ENCODE measurements around the gene UBR4.

The UBR4 gene

DNA sequence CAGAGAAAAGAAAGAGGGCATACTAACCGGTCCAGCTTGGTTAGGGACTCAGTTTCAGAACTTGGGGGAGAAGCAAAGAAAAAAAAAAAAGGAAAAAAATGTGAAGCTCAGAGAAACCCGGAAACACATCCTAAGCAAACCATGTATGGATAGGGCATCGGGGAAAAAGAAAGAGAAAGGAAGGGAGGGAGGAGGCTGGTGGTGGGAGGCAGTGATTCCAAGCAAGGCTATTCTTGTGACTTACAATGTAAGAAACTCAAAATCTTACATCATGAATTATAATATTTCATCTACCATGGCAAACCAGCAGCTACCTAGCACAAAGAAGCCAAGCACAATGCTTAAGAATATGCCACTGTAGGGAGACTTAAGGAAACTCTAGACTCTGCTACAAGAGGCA, 60.3 kb downstream of the UBR4 start:
- no peak for DNase-seq (ENCODE audit: low read depth in 1 of 2, low spot score in 1 of 2)

DNA sequence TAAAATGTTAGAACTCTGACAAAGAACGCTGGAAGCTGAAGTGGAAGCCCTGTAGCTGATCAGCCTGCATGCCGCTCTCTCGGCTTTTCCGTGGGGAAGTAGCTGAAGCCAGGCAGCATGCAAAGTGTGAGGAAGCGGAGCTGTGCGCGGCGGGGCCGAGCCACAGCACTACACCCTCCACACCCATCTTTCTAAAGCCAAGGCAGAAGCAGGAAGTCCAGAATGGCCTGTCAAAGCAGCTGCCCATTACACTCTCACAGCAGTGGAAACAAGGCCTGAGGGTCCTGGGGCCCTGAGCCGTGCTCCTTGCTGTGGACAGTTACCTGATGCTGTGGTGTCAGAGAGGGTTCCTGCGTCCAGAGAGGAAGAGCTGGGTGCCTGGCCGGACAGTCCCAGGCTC, 69.6 kb downstream of the UBR4 start:
- no peak for DNase-seq (ENCODE audit: low read depth in 1 of 2, low spot score in 1 of 2)

DNA sequence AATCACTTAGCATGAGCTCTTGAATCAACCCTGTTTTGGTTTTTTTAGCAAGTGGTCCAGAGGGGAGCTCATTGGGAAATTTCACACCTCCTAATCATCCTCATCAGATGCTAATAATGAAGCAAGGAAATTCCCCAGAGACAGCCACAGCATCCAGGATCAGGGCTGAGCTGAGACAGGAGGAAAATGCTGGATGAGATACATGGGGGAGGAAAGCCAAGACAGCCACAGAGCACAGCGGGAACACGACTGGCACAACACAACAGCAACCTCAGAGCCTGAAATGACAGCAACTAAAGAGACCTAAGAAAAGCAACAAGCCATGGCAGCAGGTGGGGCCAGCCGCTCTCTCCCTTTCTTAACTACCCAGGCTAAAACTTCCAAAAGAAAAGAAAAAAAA, 70.4 kb downstream of the UBR4 start:
- DNase-seq (ENCODE audit: low read depth in 1 of 2, low spot score in 1 of 2): no peak

GRCh38 chr1:19138958-19139581, 71.0 kb downstream of the UBR4 start:
- no peak for DNase-seq (ENCODE audit: low read depth in 1 of 2, low spot score in 1 of 2)

DNA sequence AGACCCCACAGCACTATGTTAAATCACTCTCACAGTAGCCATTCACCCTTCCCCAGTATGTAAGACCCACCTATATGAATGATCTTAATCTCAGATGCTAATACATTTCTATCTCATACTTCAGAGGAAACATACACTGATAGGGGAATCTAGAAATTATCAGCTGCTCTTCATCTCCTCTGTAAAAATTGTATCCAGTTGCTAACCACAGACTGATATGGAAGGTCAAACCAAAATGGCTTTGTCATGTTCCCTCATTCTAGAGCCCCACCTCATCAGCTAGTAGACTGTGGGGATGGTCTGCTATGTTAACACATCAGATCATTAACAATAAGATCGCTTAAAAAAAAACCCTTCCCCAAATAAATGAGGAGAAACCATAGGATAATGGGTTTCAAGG, 71.7 kb downstream of the UBR4 start:
- no peak for DNase-seq (ENCODE audit: low read depth in 1 of 2, low spot score in 1 of 2)

DNA sequence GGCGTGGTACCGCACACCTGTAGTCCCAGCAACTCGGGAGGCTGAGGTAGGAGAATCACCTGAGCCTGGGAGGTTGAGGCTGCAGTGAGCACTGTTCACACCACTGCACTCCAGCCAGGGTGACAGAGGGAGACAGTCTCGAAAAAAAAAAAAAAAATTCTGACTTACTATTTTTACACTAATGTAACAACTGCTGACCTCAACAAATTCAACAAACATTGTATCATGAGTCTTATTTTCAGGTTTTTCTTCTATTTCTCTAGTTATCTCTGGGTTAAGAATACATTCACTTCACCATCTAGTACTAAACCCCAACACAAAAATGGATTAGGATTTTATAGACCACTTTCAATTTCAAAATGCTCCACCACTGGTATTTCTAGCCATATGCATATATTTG, 72.9 kb downstream of the UBR4 start:
- no peak for DNase-seq (ENCODE audit: low read depth in 1 of 2, low spot score in 1 of 2)

DNA sequence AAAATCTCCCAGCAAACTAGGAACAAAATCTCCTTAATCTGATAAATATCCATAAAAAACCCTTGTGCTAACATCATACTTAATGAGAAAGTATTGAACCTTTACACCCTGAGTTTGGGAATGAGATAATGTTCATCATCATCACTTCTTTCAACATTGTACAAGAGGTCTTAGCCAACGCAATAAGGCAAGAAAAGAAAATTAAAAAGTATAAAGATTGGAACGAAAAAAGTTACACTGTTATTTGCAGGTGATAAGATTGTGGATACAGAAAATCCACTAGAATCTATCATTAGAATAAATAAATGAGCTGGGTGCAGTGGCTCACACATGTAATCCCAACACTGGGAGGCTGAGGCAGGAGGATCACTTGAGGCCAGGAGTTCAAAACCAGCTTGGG, 76.7 kb downstream of the UBR4 start:
- DNase-seq (ENCODE audit: low read depth in 1 of 2, low spot score in 1 of 2): no peak

- DNase-seq (ENCODE audit: low read depth in 1 of 2, low spot score in 1 of 2): no peak
These were observed 79.6 kb downstream of the UBR4 start for GRCh38 chr1:19130468-19130867.

DNA sequence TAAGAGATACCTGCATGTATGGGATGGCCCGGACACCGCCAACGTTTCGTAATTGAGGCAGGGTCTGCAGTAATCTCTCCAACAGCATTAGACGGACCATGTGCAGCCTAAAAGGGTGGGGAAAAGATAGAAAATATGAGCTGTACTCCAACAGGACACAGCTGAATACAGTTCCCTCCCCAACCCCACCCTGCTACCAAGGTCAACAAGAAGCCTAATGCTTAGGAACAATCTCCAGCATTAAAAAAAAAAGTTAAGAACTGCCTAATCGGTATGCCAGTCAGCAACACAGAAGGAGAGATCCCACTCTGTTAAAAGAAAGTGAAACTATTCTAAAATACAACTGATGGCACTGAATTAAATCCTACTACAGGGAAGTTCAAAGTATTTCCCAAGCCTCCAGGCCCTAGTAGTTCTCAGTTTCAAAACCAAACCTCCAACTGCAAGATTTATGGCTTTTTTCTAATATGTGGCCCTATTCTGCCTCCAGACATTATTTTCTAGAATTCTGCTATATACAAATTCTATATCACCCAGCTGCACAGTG, 81.0 kb downstream of the UBR4 start:
- no peak for DNase-seq (ENCODE audit: low read depth in 1 of 2, low spot score in 1 of 2)

- no peak for DNase-seq (ENCODE audit: low read depth in 1 of 2, low spot score in 1 of 2)
These were observed 85.8 kb downstream of the UBR4 start for GRCh38 chr1:19124273-19124672.

DNA sequence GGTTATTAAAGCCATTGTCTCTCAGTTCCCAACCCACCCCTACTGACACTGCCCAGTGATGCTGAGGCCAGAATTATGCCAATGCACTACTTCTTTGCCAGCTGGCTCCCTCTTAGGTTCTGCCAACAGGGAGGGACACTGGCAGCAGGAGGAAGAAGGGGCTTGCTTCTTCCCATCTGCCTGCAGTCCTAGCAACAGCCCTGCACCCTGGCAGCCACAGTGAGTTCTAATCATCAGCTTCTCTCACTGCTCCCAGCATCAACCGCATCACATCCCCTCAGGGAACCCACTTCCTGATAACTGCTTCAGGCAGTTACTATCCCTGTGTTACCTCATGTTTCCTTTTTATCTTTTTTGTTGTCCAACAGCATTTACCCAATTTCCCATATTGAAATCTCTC, 86.2 kb downstream of the UBR4 start:
- DNase-seq (ENCODE audit: low read depth in 1 of 2, low spot score in 1 of 2): no peak

- DNase-seq (ENCODE audit: low read depth in 1 of 2, low spot score in 1 of 2): no peak
These were observed 87.4 kb downstream of the UBR4 start for GRCh38 chr1:19122668-19123067.

- DNase-seq (ENCODE audit: low read depth in 1 of 2, low spot score in 1 of 2): no peak
These were observed 88.9 kb downstream of the UBR4 start for GRCh38 chr1:19121192-19121591.

- DNase-seq (ENCODE audit: low read depth in 1 of 2, low spot score in 1 of 2): no peak
These were observed 90.0 kb downstream of the UBR4 start for GRCh38 chr1:19120070-19120469.

- DNase-seq (ENCODE audit: low read depth in 1 of 2, low spot score in 1 of 2): no peak
These were observed 94.8 kb downstream of the UBR4 start for GRCh38 chr1:19115082-19115808.

- DNase-seq (ENCODE audit: low read depth in 1 of 2, low spot score in 1 of 2): peak in 1 of 2 donors; percentile 16
These were observed 96.4 kb downstream of the UBR4 start for GRCh38 chr1:19113697-19114092.

DNA sequence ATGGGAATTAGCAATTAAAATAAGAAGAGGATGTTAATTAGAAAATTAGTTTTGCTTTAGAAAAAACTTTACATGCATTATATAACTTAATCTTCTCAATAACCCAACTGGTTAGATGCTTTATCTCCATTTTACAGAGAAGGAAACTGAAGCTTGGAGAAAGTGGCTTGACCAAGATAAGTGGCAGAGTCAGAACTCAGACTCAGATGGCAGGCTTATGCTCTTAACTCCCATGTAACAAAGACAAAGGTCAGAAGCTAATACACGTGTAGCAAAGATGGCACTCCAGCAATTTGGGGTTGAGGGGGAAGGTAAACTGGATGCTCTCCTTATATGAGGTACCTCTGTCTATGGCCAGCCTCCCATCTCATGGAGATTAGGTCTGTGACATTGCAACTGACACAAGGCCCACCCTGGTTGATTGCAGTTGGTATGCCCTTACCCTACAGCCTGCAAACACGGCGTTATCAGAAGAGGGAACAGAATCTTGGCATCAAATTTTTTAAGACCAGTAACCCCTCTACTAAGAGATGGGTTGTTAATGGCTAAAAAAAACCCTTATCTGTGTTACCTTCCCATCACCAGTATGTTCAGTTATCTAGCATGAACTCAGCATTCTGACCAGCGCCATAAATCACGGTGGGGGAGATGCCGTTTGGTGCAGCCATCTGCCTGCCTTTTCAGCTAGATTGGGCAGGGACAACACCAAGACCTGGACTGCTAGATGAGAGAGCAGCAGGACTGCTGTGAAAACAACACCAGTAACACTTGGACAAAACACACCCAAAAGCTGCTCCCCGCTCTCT, 97.0 kb downstream of the UBR4 start:
- no peak for DNase-seq (ENCODE audit: low read depth in 1 of 2, low spot score in 1 of 2)

DNA sequence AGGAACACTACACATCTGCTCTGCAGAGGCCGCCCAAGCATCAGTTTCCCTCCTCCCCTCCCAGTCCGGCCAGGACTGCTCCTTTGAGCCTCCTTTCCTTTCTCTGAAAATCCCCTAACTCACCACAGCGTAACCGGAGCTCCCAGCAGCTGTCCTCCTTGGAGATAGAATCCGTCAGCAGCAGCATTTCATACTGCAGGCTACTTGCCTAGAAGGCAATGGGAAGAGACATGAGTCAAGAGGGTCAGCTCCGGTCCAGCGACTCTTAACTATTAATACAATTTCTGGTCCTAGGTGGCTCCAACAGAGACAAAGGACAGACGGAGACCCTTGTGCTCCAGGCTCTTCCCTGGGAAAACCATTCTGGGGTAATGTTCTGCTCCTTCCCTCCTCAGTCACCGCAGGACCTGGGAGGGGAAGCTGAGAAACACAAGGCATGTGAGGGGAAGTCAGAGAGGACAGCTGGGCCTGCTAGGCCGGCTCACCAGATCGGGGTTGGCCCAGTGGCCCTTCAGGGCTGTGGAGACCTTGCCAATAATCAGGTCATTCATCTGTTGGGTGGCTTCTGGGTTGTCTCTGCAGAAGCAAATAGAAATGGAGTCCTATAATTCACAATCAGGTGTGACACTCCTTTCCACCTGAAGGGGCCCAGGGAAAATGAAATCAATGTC, 99.7 kb downstream of the UBR4 start:
- no peak for DNase-seq (ENCODE audit: low read depth in 1 of 2, low spot score in 1 of 2)

- DNase-seq (ENCODE audit: low read depth in 1 of 2, low spot score in 1 of 2): no peak
These were observed 100.5 kb downstream of the UBR4 start for GRCh38 chr1:19109545-19109944.

DNA sequence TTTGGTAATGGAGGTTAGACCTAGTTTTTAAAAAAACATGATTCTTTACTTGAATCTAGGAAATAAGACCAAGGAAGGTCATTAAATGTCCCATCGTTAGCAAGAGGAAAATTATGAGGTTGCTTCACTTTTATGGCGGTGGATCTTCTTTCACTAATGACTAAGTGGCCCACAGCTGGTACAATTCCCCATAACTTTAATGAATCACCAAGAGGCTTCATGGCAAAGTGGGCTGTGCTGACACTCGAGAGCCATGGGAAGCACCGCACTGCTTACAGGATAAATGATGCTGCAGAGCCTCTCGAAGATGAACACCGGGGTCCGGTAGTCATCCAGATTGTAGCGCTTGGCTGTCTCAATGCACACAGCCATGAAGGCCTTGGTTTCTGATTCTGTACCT, 108.8 kb downstream of the UBR4 start:
- DNase-seq (ENCODE audit: low read depth in 1 of 2, low spot score in 1 of 2): no peak

GRCh38 chr1:19100028-19100427, 110.0 kb downstream of the UBR4 start:
- no peak for DNase-seq (ENCODE audit: low read depth in 1 of 2, low spot score in 1 of 2)

Data from stimulated activated CD4-positive, alpha-beta T cell treated with anti-CD3 and anti-CD28 coated beads, Interleukin-15, amount 100 ng/mL, for 1 hour (primary cell).